SKM-1 treated with dmso at 0.1 percent for 144 hours (cell line): ENCODE results near the gene CMIP.
"Not testable (repeated sequence)": the region's sequence is repeated elsewhere in the genome, so short reads cannot be mapped to it uniquely, and the experiment has no call there.

Source experiments
- DNase-seq: peaks from one replicate; lab custom pipeline; 2025; ENCODE audit not compliant: unreplicated experiment; lab: John Stamatoyannopoulos, UW

Gene CMIP

GRCh38 chr16:81730090-81731051, 285.8 kb downstream of the CMIP start:
- DNase-seq: peak; percentile 32

GRCh38 chr16:81731649-81732048, 287.0 kb downstream of the CMIP start:
- no peak for DNase-seq

GRCh38 chr16:81732699-81733098, 288.1 kb downstream of the CMIP start:
- no peak for DNase-seq

- no peak for DNase-seq
These were observed 288.7 kb downstream of the CMIP start for GRCh38 chr16:81733295-81733694.

DNA sequence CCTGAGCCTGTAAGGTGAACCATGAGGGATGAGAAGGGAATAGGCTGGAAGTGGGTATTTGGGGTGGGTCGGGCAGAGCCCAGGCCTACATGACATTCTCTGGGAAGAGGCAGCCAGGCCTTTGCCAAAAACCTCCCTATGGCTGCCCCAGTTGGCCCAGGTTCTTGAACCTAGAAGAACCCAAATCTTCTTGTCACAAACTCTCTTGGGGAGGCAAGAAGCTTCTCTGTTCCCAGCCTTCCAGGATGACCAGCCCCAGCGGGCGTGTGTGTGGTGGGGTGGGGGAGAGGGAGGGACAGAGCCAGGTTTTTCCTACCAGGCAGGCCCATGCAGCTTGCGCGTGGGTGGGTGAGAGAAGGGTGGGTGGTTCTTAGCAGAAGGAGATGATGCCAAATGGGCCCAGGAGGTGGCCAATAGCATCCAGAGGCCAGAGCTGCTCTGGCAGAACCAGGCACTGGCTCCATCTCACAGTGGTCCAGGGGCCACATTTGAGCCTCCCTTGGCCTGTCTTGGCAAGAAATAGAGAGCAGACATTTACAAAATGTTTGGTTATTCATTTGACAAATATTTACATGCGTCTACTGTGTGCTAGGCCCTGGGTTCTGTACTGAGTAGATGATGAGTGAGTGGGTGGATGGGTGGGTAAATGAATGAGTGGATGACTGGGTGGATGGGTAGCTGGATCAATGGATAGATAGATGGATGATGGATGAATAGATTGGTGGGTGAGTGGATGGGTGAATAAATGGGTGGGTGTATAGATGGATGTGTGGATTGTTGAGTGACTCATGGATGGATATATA, 290.2 kb downstream of the CMIP start:
- DNase-seq: no peak

GRCh38 chr16:81737885-81738536, 293.4 kb downstream of the CMIP start:
- DNase-seq: peak; percentile 77

DNA sequence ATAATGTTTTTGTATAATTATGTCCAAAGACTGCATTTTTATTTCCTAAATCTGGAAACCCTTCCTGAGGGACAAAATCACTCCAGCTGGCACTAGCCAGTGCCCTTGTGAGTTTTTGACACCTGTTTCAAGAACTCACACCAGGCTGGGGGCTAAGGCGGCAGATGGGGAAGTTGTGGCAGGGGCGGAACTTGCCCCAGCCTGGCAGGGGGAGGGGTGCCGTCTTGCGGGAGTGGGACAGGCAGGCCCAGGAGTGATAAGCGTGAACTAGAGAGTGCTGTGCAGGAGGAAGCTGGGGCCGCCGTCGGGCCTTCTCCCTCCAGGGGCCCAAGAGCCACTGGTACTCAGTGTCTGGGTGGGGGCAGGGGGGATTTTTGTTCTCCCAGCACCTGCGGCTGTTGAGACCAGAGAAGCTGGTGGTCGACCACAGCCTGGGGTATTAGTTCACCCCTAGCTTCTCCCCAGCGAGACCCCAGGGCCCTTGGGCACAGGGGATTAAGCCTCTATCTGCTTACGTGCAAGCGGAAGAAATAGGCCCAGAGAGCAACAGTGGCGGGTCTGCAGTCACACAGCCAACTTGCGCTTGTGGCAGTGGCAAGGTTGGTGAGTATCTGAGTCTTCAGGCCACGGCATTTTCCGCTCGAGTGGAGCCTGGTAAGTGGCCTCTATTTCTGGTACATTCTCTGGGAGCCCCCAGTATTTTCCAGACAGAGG, 294.3 kb downstream of the CMIP start:
- DNase-seq: peak; percentile 97

DNA sequence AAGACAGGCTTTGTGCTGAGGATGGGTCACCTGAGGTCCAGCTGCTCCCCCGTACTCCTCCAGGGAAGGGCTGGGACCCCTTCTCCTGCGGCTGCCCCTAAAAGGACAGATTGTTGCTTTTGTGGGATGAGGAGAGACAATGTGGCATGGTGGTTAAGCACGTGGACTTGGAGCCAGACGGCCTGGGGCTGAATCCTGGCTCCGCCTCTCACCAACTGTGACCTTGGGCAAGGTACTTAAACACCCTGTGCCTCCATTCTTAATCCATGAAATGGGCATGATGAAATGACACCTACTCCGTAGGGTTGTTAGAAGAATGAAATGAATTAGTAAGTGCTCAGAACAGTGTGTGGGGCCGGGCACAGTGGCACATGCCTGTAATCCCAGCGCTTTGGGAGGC, 294.9 kb downstream of the CMIP start:
- no peak for DNase-seq

GRCh38 chr16:81740169-81740568, 295.6 kb downstream of the CMIP start:
- DNase-seq: no peak

DNA sequence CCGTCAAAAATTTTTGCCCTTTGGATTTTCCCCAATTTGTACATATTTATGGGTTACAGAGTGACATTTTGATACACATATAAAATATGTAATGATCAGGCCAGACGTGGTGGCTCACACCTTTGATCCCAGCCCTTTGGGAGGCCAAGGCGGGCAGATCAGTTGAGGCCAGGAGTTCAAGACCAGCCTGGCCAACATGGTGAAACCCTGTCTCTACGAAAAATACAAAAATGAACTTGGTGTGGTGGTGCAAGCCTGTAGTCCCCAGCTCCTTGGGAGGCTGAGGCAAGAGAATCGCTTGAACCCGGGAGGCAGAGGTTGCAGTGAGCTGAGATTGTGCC, 296.8 kb downstream of the CMIP start:
- not testable (repeated sequence) for DNase-seq

DNA sequence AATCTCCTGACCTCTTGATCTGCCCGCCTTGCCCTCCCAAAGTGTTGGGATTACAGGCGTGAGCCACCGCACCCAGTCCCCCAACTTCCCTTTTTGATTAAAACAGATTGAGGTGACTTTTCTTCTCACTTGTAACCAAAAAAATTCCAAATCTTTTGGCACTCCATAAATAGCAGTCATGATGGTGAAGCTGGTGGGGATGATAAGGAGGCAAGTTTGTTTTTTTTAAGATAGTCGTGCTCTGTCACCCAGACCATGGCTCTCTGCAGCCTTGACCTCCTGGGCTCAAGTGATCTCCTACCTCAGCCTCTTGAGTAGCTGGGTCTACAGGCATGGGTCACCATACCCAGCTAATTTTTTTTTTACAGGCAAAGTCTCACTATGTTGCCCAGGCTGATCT, 299.8 kb downstream of the CMIP start:
- DNase-seq: no peak

- DNase-seq: no peak
These were observed 300.3 kb downstream of the CMIP start for GRCh38 chr16:81744911-81745310.

DNA sequence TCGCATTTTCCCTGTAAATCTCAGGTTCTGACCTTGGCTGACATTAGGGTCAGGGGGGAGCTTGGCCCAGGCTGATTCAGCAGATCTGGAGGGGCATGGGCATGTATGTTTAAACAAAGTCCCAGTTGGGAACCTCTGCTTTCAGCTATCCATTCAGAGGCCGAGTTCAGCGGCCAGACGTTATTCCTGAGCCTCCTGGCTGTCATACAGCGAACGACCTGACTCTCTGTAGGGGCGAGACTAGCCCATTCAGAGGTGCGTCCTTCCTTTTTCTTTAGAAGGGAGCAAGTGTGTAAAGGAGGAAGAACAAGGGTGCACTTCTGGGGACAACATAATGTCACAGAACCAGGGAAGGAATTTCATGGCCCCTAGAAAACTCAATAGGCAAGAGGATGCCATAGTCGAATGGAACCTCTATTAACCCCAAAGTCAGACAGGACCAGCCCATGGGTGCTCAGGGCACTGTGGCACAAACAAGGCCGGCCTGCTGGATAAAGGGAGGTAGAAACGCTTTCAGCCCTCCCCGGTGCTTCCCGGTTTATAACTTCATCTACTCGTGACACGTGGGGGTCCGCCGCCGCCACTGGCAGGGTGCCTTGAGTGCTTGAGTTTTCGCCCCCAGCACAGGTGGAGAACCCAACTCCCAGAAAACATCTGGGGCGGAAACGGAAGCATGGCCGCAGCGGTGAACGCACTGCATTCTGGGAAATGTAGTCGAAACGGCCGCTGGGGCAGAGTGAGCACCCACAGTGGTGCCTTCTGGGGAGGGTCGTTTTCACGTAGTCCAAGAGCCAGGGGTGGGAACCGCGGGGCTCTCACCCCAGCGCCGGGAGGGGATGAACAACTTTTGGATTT, 301.3 kb downstream of the CMIP start:
- peak; percentile 22 for DNase-seq

GRCh38 chr16:81746566-81746965, 302.0 kb downstream of the CMIP start:
- DNase-seq: no peak

GRCh38 chr16:81748476-81749198, 304.0 kb downstream of the CMIP start:
- no peak for DNase-seq

GRCh38 chr16:81752225-81752875, 307.7 kb downstream of the CMIP start:
- peak; percentile 96 for DNase-seq

- no peak for DNase-seq
These were observed 308.2 kb downstream of the CMIP start for GRCh38 chr16:81752876-81753227.

GRCh38 chr16:81754858-81755257, 310.2 kb downstream of the CMIP start:
- DNase-seq: no peak
